HepG2 (cell line): ENCODE results near the gene NR2F1-AS1. TPM values are rescaled to one million over a fixed set of nuclear protein-coding genes. Genes with fewer than 3 reads are reported as not detected.

ENCODE experiments used
- ATAC-seq: fragments of 200-7000 bp; cut with Tn5 transposase; 3 replicates; pipeline ENCODE4 v1.9.1; 2020; ENCODE audit warnings: mild to moderate bottlenecking, moderate library complexity
- BruUV-seq: library from RNA; stranded (reverse); fragments of 400-500 nt; replicated peaks from 2 replicates; lab custom pipeline; 2021; lab: Mats Ljungman, UMichigan
- CTCF ChIA-PET: fragments of 300-600 bp; formaldehyde crosslinking; extraction: SDS; loops from one replicate; lab custom pipeline; 2021; ENCODE audit warnings: low total read pairs, inconsistent platforms, low intra/inter-chr PET ratio; lab: Yijun Ruan, JAX
- POLR2A ChIA-PET: fragments of 350-600 bp; sonication (Branson Sonifier 250); formaldehyde crosslinking; loops from one replicate; lab custom pipeline; 2020; ENCODE audit warnings: antibody characterized with exemption, inconsistent platforms; lab: Yijun Ruan, JAX
- DNase-seq: peaks from one replicate; pipeline ENCODE4 v3.0.0-alpha.2; 2015; ENCODE audit warnings: low spot score
- FAIRE-seq: peaks from 3 replicates; lab custom pipeline; 2011; peaks lifted over from hg19 to GRCh38; lab: Jason Lieb, UNC
- H2AFZ ChIP-seq: one replicate; pipeline ENCODE4 v1.6.1; 2011; ENCODE audit warnings: low read length, inconsistent platforms
- H3K27ac ChIP-seq: fragments of 300-600 bp; 3 replicates; pipeline ENCODE4 v1.8.0; 2011; ENCODE audit warnings: mixed run types, mild to moderate bottlenecking, mixed read lengths, low read length, inconsistent platforms; ENCODE audit not compliant: insufficient read depth; ENCODE audit errors: extremely low read length
- H3K27me3 ChIP-seq, 2 experiments: fragments of 200-600 bp in 1 of 2; 2 replicates in 1 of 2; 3 replicates in 1 of 2; pipeline versions ENCODE4 v1.6.0 to v1.8.0; 2011; ENCODE audit warnings: low read length in 2 of 2, mild to moderate bottlenecking in 2 of 2, moderate library complexity in 2 of 2, inconsistent platforms in 1 of 2; ENCODE audit not compliant: insufficient read depth in 2 of 2, control insufficient read depth in 1 of 2
- H3K36me3 ChIP-seq, 2 experiments: fragments of 200-600 bp in 1 of 2; replicated peaks in 1 of 2; 2 replicates in 1 of 2; 3 replicates in 1 of 2; pipeline versions ENCODE4 v1.5.1 to v1.8.0; 2011; ENCODE audit warnings: low read length in 2 of 2, inconsistent platforms in 1 of 2; ENCODE audit not compliant: insufficient read depth in 2 of 2, control insufficient read depth in 1 of 2
- H3K4me1 ChIP-seq: 2 replicates; pipeline ENCODE4 v1.5.1; 2012; ENCODE audit warnings: low read length, inconsistent platforms; ENCODE audit not compliant: insufficient read depth
- H3K4me2 ChIP-seq: 2 replicates; pipeline ENCODE4 v1.6.0; 2011; ENCODE audit warnings: low read depth, low read length, inconsistent platforms
- H3K4me3 ChIP-seq, 3 experiments: fragments of 200-600 bp in 1 of 3; sonication (generic), shearing (Covaris generic) in 1 of 3; replicated peaks in 1 of 3; 2 replicates each; pipeline ENCODE4 v1.5.1; 2011 to 2016; ENCODE audit warnings: low read length in 3 of 3, inconsistent platforms in 2 of 3, low read depth in 2 of 3, mild to moderate bottlenecking in 2 of 3, control low read depth in 1 of 3, mixed read lengths in 1 of 3; ENCODE audit not compliant: insufficient read depth in 1 of 3
- H3K79me2 ChIP-seq: one replicate; pipeline ENCODE4 v1.6.1; 2011; ENCODE audit warnings: low read length, inconsistent platforms; ENCODE audit not compliant: insufficient read depth
- H3K9ac ChIP-seq: 2 replicates; pipeline ENCODE4 v1.6.0; 2011; ENCODE audit warnings: mild to moderate bottlenecking, low read depth, low read length, inconsistent platforms; ENCODE audit not compliant: insufficient read depth
- H3K9me3 ChIP-seq: 2 replicates; pipeline ENCODE4 v1.5.1; 2012; ENCODE audit warnings: mild to moderate bottlenecking, low read length
- H4K20me1 ChIP-seq: 2 replicates; pipeline ENCODE4 v1.6.0; 2011; ENCODE audit warnings: inconsistent platforms, mild to moderate bottlenecking, low read length, moderate library complexity; ENCODE audit not compliant: insufficient read depth
- GPN1 ChIP-seq: sonication (generic); formaldehyde crosslinking; IDR thresholded peaks from 2 replicates; pipeline ENCODE4 v1.5.1; 2020; ENCODE audit warnings: missing genetic modification reagents, borderline replicate concordance
- HNF4A ChIP-seq: sonication (generic); formaldehyde crosslinking; IDR thresholded peaks from 2 replicates; pipeline ENCODE4 v1.4.0; 2020; ENCODE audit warnings: missing genetic modification reagents
- HNRNPLL ChIP-seq: fragments of 200-400 bp; formaldehyde crosslinking; IDR thresholded peaks from 2 replicates; pipeline ENCODE4 v1.6.1; 2017; ENCODE audit warnings: mild to moderate bottlenecking, low read depth, low read length; ENCODE audit not compliant: poor library complexity, severe bottlenecking
- MTERF4 ChIP-seq: sonication (generic); formaldehyde crosslinking; IDR thresholded peaks from 2 replicates; pipeline ENCODE4 v1.8.0; 2023; ENCODE audit warnings: mild to moderate bottlenecking, missing genetic modification reagents
- RFXANK ChIP-seq: IDR thresholded peaks from 2 replicates; pipeline ENCODE4 v1.6.1; 2016
- ZBTB33 ChIP-seq: sonication (generic); formaldehyde crosslinking; IDR thresholded peaks from 2 replicates; pipeline ENCODE4 v1.4.0; 2020; ENCODE audit warnings: missing genetic modification reagents
- ZBTB40 ChIP-seq, 2 experiments: fragments of 450-650 bp in 1 of 2; sonication (generic) in 1 of 2; formaldehyde crosslinking in 1 of 2; IDR thresholded peaks; 2 replicates each; pipeline versions ENCODE4 v1.6.1 to v1.8.0; 2016 to 2022; ENCODE audit warnings: antibody characterized with exemption in 1 of 2, mild to moderate bottlenecking in 1 of 2, missing genetic modification reagents in 1 of 2
- ZNF331 ChIP-seq: sonication (generic); formaldehyde crosslinking; IDR thresholded peaks from 2 replicates; pipeline ENCODE4 v1.4.0; 2020; ENCODE audit warnings: missing genetic modification reagents
- ZNF543 ChIP-seq: sonication (generic); formaldehyde crosslinking; IDR thresholded peaks from 2 replicates; pipeline ENCODE4 v1.4.0; 2020; ENCODE audit warnings: mild to moderate bottlenecking, missing genetic modification reagents
- WGBS: methylation state at CpG from one replicate; pipeline ENCODE4 v1.1.6; 2017; ENCODE audit warnings: low lambda C conversion rate; 5-methylcytosine and 5-hydroxymethylcytosine counted together
- in situ Hi-C: cut with HindIII; loops from 2 replicates; pipeline ENCODE4 v1.10.0; 2017; ENCODE audit warnings: low pct_unique_long_range_greater_than_20kb; ENCODE audit not compliant: extremely low pct_ligation_motif_present
- intact Hi-C: fragments of 100-400 bp; cut with micrococcal nuclease; formaldehyde crosslinking; loops from one replicate; pipeline ENCODE4 v1.10.0; 2022; ENCODE audit not compliant: unreplicated experiment
- polyA plus RNA-seq, 8 experiments: library from polyadenylated mRNA; depleted of rRNA in 3 of 8; stranded (reverse) in 7 of 8; unstranded in 1 of 8; fragments of >200 nt; fragmentation: Illumina TruSeq in 4 of 8; extraction: Trizol in 4 of 8; gene quantifications; 2 replicates each; pipeline versions ENCODE4 v1.2.1 to v1.2.3, GENCODE V29; 2011 to 2016; ENCODE audit warnings: low read depth in 4 of 8, missing spikeins in 1 of 8, mixed read lengths in 1 of 8; ENCODE audit not compliant: insufficient read depth in 1 of 8
- total RNA-seq, 5 experiments: library from RNA; depleted of rRNA; stranded (reverse); fragments of >200 nt; fragmentation: Illumina TruSeq; extraction: Trizol; gene quantifications; 2 replicates each; pipeline ENCODE4 v1.2.3, GENCODE V29; 2016; ENCODE audit warnings: low read depth in 1 of 5

Gene NR2F1-AS1
- total and polyA plus RNA-seq, 2 of the 13 experiments (the other 11 are each of a cell fraction or from before 2014, with no cell fraction given), result 2.8 TPM

DNA sequence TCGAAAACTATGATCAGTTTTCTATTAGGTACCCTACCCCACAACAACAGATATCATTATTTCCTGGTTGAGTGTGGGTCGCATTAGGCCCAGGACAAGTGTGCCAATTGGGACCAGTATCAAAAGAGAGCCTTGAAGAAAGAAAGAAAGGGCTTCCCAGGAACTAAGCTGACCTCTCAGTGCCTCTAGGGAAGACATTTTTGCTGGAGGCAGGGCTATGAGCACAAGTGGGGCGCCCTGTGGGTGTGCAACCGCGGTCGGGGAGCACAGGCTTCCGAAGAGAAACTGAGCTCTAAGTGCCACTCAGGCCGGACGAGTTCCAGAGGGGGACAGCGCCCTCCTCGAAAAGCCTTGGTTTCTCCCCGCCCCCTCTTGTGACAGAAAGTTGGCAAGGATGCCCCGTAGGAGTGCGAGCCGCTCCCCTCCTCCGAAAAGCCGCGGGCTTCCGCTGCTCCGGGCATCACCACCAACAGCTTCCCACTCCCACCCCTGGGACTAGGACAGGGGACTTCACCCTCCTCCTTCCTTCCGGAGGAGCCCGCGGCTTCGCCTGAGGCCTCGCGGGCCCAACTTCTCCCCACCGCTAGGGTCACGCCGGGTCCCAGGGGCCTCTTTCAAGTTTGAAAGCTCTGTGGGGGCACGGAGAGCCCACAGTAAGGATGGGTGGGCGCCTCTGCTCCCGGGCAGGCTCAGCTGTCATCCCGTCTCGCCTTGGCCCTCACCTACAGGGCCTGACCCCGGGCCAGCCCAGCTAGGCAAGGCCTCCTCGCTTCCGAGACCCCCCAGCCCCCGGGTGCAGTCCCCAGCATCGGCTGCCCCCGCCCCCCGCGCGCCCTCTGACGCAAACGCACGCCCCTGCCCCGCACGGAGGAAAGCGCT, 2.0 kb downstream of the NR2F1-AS1 start:
- POLR2A ChIA-PET, result no interaction called here
- peaks cover 3 to 22% of the 10 kb centered on the region in 2 experiments; a peak in 3 of 5 replicates for H3K27me3 ChIP-seq
- no peak for DNase-seq
- no peaks in the 10 kb centered on the region for H3K9me3 ChIP-seq
- peak overlapping the region; percentile 67 to 96 (median 71); a peak in 5 of 6 replicates for H3K4me3 ChIP-seq
- FAIRE-seq, result no peak
- BruUV-seq, result no TSS peak
- no peaks in the 10 kb centered on the region for H3K36me3 ChIP-seq
- H3K9ac ChIP-seq, result no peak overlapping the region
- H3K27ac ChIP-seq, result no peak overlapping the region
- H3K79me2 ChIP-seq, result peaks cover 6% of the 10 kb centered on the region
- H4K20me1 ChIP-seq, result peaks cover 5% of the 10 kb centered on the region
- intact Hi-C loops (loop anchor here (5.0 kb wide), 1 partner anchor 902 kb away; no protein-coding TSS in a partner anchor), in situ Hi-C loops (no loop called here)
- peaks cover 25% of the 10 kb centered on the region for H3K4me1 ChIP-seq
- ATAC-seq, result no peak
- CTCF ChIA-PET, result no interaction called here
- H3K4me2 ChIP-seq, result peak overlapping the region; percentile 18; the same call in 1 of the 2 replicates
- H2AFZ ChIP-seq, result no peak overlapping the region
- WGBS, result 75% methylated on average over 28 of the region's 49 CpGs
- TF ChIP-seq GPN1 (CRISPR knock-in tag) (no peak), MTERF4 (CRISPR knock-in tag) (no peak), RFXANK (CRISPR knock-in tag) (no peak), HNRNPLL (peak; percentile 5), ZNF543 (no peak), HNF4A (CRISPR knock-in tag) (no peak), ZBTB33 (CRISPR knock-in tag) (peak; percentile 47; the same call in 1 of the 2 replicates), ZNF331 (CRISPR knock-in tag) (no peak), ZBTB40 (IDR thresholded peaks at IDR 0.05) (no peak), ZBTB40 (CRISPR knock-in tag; IDR thresholded peaks at IDR 0.05) (0 out of 2 replicates have a peak, but pooled peaks have one; percentile 20)
